GM19035 (cell line): Measurements from ENCODE around the gene NAP1L4.
"Not testable (repeated sequence)": the region's sequence is repeated elsewhere in the genome, so short reads cannot be mapped to it uniquely, and the experiment has no call there.

Experiments used
- ATAC-seq: cut with Tn5 transposase; IDR thresholded peaks from one replicate; pipeline ENCODE4 v1.9.1; 2021; ENCODE audit not compliant: unreplicated experiment

NAP1L4 gene

GRCh38 chr11:2938458-2939418 lies 53.4 kb downstream of the NAP1L4 start:
- not testable (repeated sequence) for ATAC-seq

DNA sequence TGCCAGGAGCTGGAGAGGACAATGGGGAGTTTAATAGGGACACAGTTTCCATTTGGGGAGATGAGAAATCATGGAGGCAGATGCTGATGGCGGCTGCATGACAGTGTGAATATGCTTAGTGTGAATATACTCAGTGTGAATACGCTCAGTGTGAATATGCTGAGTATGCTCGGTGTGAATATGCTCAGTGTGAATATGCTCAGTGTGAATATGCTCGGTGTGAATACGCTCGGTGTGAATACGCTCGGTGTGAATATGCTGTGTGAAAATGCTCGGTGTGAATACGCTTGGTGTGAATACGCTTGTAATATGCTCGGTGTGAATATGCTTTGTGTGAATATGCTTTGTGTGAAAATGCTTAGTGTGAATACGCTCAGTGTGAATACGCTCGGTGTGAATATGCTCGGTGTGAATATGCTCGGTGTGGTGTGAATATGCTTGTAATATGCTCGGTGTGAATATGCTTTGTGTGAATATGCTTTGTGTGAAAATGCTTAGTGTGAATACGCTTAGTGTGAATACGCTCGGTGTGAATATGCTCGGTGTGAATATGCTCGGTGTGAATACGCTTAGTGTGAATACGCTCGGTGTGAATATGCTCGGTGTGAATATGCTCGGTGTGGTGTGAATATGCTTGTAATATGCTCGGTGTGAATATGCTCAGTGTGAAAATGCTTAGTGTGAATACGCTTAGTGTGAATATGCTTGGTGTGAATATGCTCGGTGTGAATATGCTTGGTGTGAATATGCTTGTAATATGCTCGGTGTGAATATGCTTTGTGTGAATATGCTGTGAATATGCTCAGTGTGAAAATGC lies 54.3 kb downstream of the NAP1L4 start:
- ATAC-seq = not testable (repeated sequence)

- no peak for ATAC-seq
These were observed 57.4 kb downstream of the NAP1L4 start for GRCh38 chr11:2934611-2935239.

GRCh38 chr11:2934021-2934550 lies 58.0 kb downstream of the NAP1L4 start:
- no peak for ATAC-seq

- ATAC-seq = no peak
These were observed 58.6 kb downstream of the NAP1L4 start for GRCh38 chr11:2933375-2934020.

DNA sequence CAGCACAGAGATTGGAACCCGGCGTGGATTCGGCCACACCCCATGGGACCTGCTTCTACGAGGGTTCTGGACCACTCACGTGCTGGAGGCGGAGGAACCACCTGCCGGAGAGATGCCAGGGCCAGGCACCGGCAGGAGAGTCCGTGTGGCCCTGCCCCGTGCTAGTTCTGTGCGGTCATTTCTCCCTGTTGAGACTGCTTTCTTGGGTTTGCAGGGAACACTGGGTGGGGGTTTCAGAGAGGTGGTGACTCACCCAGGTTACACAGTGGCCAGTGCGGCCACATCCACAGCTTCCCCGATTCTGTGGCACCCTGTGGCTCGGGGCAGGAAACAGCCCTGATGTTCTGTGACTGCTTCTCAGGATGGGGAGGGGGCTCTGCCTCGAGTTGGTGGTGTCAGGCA lies 59.3 kb downstream of the NAP1L4 start:
- ATAC-seq = no peak

- ATAC-seq = no peak
These were observed 60.1 kb downstream of the NAP1L4 start for GRCh38 chr11:2931771-2932738.

GRCh38 chr11:2931420-2931746 lies 60.7 kb downstream of the NAP1L4 start:
- no peak for ATAC-seq

DNA sequence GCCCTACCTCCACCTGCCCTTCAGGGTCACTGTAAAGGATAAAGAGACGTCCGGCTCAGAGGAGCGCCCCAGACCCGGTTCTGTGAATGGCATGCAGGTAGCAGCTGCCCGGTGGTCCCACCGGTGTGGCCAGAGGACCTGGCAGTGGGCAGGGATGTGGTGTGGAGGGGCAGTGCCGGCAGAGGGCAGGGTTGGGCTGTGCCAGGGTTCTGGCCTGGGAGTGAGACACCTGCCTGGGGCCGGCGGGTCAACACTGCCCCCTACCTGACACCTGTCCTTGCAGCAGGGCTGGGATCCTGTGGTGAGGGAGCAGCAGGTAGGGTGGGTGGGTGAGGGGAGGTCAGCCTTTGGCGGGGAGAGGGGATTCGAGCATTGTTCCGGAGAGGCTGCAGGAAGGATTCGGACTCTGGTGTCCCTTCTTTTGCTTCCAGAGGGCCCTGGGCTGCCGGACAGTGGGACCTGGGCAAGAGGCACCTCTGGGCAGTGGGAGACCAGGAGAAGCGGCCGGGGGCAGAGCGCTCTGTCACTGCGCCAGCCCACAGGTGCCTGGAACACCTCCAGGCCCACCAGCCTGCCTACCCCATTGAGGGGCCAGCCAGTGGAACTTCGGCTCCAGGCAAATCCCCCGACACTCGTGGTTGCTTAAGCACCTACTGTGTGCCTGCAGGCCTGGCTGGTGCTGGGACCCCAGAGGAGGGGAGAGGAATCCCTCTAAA lies 61.3 kb downstream of the NAP1L4 start:
- ATAC-seq = peak; percentile 43

DNA sequence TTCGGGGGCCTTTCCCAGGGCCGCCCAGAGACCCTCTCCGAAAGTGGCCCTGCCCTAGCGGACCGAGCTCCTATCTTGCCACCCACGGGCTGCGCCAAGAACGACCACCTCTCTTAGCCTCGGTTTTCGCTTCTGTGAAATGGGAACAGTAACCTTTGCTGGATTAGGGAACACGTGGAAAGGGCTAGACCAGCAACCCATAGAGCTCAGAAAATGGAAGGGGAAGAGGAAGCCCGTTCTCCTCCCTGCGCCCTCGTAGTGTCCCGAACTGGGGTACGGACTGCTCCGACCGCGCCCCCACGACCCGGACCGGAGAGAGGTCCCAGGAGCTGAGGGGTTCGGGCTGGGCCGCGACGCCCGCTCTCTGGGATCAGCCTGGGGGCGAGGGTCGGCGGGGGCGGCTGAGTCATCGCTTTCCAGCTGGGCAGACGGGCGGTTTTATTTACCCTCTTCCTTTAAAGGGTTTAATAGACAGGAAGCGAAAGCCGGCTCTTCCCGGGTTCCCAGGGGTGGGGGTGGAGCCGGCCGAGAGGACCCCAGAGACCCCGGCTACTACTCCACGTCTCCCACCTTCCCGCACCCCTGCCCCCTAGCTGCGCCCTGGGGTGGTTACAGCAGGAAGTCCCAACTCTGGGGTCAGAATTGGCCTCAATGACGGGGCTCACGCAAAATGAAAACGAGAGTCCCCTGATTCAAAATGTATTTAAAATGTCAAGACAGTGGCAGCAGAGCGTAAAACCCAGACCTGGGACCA lies 62.0 kb downstream of the NAP1L4 start:
- ATAC-seq = peak; percentile 56

DNA sequence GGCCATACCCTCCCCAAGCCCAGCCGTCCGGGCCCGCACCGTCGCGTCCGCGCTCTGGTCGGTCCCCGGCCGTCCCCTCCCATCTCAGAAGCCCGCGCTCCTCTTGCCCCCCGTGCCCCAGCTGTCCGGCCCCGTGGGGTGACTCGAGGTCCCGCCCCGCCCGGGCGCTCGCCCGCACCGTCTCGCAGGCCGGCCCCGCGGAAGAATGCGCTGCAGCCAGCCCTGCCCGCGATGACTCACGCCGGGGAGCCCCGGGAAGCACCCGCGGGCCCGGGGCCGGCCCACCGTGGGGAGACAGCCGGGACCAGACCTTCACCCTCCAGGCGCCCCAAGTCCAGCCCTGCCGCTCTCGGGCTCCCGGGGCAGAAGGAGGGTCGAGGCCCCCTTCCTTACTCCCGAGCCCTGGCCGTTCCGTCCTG lies 62.6 kb downstream of the NAP1L4 start:
- no peak for ATAC-seq

DNA sequence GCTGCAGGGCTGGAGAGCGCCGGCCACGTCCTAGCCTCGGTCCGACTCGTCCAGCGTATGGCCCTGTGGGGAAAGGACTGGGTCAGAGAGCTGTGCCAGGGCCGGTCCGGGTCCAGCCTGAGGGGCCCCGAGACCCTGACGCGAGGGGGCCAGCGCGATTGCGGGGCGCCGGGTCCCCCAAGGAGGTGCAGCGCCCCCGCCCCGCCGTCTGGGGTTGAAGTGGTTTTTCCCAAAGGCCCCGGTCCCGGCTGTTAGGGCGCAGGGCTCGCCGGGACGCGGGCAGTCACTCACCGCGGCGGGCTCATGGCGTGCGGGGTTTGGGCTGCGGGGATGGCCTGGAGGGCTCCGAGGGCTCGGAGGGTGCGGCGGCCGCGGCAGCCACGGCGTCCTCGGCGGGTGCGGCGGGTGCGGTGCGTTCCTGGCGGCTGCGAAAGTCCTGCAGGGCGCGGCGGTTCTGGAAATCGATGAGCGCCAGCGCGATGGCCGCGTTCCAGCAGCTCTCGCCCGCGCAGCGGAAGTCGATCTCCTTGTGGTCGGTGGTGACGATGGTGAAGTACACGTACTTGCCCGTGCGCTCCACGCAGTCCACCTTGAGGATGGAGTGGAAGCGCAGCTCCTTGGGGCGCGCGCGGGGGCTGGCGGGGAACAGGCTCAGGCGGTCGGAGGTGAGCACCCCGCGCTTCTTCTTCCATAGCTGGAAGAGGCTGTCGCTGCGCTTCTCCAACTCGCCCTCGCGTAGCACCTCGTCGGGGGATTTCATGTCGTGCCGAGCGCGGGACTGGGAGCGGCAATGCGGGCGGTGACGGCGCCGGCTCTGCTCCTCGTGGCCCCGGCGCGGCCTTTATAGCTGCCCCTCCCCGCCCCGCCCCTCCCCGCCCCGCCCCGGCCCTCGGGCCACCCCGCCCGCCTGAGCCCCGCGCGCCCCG lies 63.3 kb downstream of the NAP1L4 start, which contains the start of gene PHLDA2:
Gene PHLDA2, minus strand, starts transcription at position 816 of the 926 bp plus-strand sequence. Its CDS starts 56 bp downstream, at position 760.
- no peak for ATAC-seq

GRCh38 chr11:2927851-2928604 lies 64.1 kb downstream of the NAP1L4 start:
- ATAC-seq = no peak

- no peak for ATAC-seq
These were observed 64.9 kb downstream of the NAP1L4 start for GRCh38 chr11:2927121-2927800.

DNA sequence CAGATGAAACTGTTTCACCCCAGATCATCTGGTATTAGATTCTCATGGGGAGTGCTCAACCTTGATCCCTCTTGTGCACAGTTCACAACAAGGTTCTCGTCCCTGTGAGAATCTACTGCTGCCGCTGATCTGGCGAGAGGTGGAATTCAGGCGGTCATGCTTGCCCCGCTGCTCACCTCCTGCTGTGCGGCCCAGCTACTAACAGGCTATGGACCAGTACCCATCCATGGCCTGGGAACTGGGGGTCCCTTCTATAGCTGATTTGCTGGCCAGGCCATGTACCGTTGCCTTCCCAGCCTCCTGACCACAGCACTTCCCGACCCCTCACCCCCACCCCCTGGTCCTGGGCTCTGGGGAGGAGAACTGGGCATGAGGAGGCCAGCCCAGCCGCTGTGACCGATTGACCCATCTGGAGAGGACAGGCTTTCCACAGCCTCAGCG lies 65.5 kb downstream of the NAP1L4 start:
- ATAC-seq = no peak
